ENCODE results near the gene PRKCQ.

DNA sequence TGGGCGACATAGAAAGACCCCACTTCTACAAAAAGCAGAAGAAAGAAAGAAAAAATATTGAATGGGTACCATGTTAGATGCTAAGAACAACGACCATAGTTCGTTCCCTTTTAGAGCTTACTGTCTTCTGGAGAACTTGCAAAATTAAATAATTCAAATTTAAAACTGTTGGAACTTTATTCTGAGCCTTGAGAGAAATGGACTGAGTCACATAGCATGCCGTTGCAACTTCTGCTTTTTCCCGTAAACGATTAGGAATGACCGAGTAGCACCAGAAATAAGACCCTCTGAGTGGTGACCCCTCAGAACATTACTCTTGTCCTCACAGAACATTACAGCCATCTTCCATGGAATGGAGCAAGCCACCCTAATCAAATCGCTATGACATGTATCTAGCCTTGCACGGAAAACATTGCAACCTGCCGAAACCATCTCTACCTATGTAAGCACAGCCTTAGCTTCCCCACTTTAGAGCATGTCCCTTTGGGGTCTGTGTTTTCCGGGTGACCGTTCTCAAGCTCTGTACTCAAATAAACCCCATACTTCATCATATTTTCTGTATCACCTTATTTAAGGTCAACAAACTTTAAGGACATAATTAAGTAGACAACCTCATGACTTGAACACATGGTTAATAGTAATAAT lies 179.1 kb downstream of the PRKCQ start:
- no peak for TF ChIP-seq EZH2 (IDR thresholded peaks at IDR 0.05; ENCODE audit: low read depth)
- TF ChIP-seq CTCF (conservative IDR thresholded peaks at IDR 0.05), result no peak
